Lower leg skin (tissue), 3 donors: ENCODE data around the gene VPS29.

Source experiments
- CTCF ChIP-seq, 3 donors: fragments of 450-650 bp; IDR thresholded peaks; one replicate each; pipeline ENCODE4 v1.5.1; 2016; ENCODE audit warnings: antibody characterized with exemption in 3 of 3, mild to moderate bottlenecking in 3 of 3, moderate library complexity in 2 of 3
- POLR2A ChIP-seq, 2 donors: fragments of 450-650 bp; IDR thresholded peaks; one replicate each; pipeline ENCODE4 v1.6.1; 2016 to 2017; ENCODE audit warnings: antibody characterized with exemption in 2 of 2, mild to moderate bottlenecking in 1 of 2, moderate library complexity in 1 of 2

GRCh38 chr12:110516995-110517394, 15.1 kb upstream of the VPS29 start:
- TF ChIP-seq CTCF (IDR thresholded peaks at IDR 0.05) (no peak), POLR2A (IDR thresholded peaks at IDR 0.05) (no peak)
